Measurements from ENCODE around the gene DNAL4. TPM values are rescaled to one million over a fixed set of nuclear protein-coding genes. Genes with fewer than 3 reads are reported as not detected.

DNAL4 gene
- total RNA-seq, 1 experiment from 2014 or later = 14.4 TPM

DNA sequence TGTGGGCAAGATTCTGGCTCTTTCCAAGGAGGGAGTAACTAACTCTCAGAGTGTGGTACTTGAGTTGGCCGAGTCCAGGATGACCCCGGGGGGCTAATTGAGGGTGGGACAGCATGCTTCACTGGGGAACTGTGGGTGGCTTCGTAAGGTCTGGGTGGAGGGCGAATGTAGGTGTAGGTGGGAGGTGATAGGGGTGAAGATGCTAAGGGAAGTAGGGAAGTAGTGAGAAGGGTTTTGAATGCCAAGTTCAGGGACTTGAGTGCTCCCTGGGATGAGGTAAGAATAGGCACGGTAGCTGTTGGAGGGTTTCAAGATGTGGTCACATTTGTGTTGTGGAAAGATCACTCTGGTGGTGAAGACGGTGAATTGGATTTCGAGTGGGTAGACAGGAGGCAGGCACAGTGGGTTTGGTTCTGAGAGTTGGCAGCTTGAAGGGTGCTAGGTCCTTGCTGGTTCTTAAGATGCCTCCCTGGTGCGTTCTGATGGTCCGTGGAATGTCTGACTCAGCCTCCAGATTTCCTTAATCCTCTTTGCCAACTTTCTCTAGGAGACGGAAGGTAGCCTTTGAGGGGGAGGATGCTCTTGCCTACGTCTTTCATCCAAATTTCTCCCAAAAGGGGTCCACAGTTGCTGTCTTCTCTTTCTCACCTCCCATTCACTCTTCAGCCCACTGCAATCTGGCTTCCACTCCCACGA is 2.5 kb upstream of the DNAL4 start:
- in situ Hi-C loops (cut with HindIII; ENCODE audit: low pct_unique_long_range_greater_than_20kb, low sequenced_read_pairs) = no loop called here
- DNase-seq (ENCODE audit: low read depth, low spot score) = no peak

DNA sequence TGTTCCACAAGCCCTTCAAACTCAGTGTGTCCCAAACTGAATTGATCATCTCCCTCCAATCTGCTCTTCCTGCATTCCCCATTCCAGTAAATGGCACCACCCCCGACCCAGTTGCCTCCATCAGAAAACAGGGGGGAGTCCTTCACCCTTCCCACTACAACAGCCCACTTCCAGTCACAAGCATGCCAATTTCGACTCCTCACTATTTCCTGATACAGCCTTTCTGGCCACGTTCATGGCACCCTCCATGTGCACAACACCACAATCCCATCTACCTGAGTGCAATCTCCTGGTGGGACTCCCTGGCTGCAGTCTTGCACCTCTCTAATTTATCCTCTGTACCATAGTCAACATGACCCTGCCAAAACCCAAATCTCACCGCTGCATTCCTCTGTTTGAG is 1.6 kb upstream of the DNAL4 start:
- DNase-seq (ENCODE audit: low read depth, low spot score) = no peak
- in situ Hi-C loops (cut with HindIII; ENCODE audit: low pct_unique_long_range_greater_than_20kb, low sequenced_read_pairs) = no loop called here

DNA sequence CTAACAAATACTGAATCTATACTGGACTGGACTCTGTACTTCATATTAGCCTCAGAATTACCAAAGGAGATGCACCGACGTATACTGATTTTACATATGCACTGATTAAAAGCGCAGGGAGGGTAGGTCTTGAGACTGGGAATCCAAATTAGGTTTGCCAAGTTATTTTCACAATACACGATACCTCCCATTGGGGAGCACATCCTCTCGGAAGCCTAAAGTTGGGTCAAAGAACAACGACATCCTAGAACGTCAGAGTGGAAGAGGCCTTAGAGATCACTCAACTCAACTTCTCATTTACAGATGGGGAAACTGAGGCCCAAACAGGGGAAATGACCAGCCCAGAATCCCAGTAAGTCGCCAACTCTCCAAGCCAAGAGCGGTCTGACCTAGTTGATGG is 626 bp downstream of the DNAL4 start:
- no peak for DNase-seq (ENCODE audit: low read depth, low spot score)
- in situ Hi-C loops (cut with HindIII; ENCODE audit: low pct_unique_long_range_greater_than_20kb, low sequenced_read_pairs) = no loop called here

GRCh38 chr22:38792833-38793232 is 1.1 kb downstream of the DNAL4 start:
- in situ Hi-C loops (cut with HindIII; ENCODE audit: low pct_unique_long_range_greater_than_20kb, low sequenced_read_pairs) = no loop called here
- no peak for DNase-seq (ENCODE audit: low read depth, low spot score)

DNA sequence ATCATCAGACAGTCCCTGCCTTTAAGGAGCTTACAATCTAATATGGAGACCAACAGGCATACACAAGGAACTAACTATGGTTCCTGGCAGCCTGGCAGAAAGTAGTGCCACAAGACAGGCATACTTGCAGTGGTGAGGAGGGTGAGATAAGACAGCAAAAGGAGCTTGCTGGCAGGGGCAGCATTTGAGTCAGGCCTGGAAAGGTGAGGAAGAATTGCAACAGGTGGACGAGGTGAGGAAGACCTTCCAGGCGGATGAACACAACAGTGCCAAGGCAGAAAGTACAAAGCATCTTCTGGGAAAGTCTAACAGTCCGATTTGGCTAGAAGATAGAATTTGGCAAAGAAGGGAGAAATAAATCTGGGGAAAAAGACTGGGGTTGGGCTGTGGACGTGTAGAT is 4.3 kb downstream of the DNAL4 start:
- no peak for DNase-seq (ENCODE audit: low read depth, low spot score)
- in situ Hi-C loops (cut with HindIII; ENCODE audit: low pct_unique_long_range_greater_than_20kb, low sequenced_read_pairs) = no loop called here

DNA sequence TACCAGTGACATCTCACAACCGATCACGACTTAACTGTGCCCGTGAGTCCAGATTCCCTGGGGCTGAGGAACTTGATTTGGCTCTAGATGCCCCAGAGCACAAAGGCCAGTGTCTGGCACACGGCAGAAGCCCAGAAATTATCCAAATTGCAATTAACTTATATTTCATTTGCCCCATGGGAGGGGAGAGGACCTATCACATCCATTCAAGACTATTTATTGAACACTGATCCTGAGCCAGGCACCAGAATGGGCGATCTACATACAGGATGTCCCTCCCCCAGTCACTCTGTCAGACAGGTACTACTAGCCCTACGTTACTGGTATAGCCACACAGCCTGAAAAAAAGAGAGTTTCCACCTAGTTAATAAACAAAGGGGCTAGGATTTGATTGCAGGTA is 5.1 kb downstream of the DNAL4 start:
- in situ Hi-C loops (cut with HindIII; ENCODE audit: low pct_unique_long_range_greater_than_20kb, low sequenced_read_pairs) = no loop called here
- no peak for DNase-seq (ENCODE audit: low read depth, low spot score)

DNA sequence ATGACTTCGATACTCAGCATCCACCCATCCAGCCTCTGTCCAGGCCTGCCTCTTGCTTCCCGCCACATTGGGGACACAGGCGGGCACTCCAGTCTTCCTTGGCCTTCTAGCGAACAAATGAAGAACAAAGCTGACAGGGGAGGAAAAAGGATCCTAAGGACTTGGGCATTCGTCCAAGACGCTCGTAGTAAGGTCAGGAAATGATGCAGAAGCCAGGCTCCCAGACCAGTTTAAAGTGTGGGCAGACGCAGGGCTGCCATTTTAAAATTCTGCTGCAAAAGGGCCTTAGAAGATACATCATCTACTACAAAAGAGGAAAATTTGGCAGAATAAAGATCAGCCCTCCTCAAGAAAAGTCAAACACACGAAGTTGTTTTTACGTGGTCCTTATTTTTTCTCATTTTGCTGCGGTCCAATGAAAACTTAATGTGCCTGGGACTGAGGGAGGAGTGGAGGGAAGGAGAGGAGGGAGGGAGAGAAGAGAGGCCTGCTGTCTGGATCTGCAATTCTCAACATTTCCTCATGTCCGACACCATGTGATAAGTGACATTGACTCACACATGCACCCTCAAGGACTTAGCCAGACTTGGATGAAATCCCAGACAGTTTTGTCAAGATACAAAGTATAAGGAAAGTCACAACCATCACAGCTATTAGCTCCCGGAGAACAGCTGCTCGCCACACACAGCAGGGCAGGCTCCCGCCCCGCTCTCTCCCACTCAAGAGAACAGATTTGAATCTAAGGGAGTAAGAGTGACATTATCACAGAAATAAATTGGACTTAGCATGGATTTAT is 5.7 kb downstream of the DNAL4 start:
- in situ Hi-C loops (cut with HindIII; ENCODE audit: low pct_unique_long_range_greater_than_20kb, low sequenced_read_pairs) = no loop called here
- peak; percentile 89 for DNase-seq (ENCODE audit: low read depth, low spot score)

- DNase-seq (ENCODE audit: low read depth, low spot score) = peak; percentile 54
- in situ Hi-C loops (cut with HindIII; ENCODE audit: low pct_unique_long_range_greater_than_20kb, low sequenced_read_pairs) = no loop called here
These were observed 7.3 kb downstream of the DNAL4 start for GRCh38 chr22:38786631-38787030.

- no peak for DNase-seq (ENCODE audit: low read depth, low spot score)
- in situ Hi-C loops (cut with HindIII; ENCODE audit: low pct_unique_long_range_greater_than_20kb, low sequenced_read_pairs) = no loop called here
These were observed 9.1 kb downstream of the DNAL4 start for GRCh38 chr22:38784856-38785255.

DNA sequence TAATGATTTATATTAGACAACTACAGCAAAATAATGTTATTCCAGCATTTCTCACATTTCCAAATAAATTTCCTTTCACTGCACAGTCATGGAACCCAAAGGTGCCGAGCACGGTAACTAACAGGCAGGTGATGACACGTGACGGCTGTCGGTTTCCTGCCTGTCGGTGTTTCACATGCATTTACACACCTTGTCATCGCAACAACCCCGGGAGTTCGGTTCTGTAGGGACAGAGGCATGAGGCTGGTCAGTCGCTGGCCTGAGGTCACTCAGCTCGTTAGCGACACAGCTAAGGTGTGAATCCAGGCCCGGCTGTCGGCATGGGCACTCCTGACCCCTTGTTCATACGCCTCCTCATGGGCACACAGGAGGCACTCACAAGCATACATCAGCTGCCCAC is 9.9 kb downstream of the DNAL4 start:
- DNase-seq (ENCODE audit: low read depth, low spot score) = no peak
- in situ Hi-C loops (cut with HindIII; ENCODE audit: low pct_unique_long_range_greater_than_20kb, low sequenced_read_pairs) = no loop called here

DNA sequence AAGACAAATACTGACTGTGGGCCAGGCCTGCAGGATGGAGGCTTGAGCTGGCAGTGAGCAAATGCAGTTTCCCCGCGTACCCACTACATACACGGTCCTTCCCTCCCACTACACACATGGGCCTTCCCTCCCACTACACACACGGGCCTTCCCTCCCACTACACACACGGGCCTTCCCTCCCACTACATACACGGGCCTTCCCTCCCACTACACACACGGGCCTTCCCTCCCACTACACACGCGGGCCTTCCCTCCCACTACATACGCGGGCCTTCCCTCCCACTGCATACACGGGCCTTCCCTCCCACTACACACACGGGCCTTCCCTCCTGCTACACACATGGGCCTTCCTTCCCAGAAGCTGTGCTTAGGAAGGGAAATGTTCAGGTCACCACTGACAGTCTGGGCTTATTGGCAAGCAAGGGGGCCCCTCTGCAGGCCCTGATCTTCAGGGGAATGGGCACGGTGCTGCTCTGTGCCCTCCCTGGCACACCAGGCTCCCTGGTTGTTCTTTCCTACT is 10.8 kb downstream of the DNAL4 start:
- DNase-seq (ENCODE audit: low read depth, low spot score) = no peak
- in situ Hi-C loops (cut with HindIII; ENCODE audit: low pct_unique_long_range_greater_than_20kb, low sequenced_read_pairs) = no loop called here

DNA sequence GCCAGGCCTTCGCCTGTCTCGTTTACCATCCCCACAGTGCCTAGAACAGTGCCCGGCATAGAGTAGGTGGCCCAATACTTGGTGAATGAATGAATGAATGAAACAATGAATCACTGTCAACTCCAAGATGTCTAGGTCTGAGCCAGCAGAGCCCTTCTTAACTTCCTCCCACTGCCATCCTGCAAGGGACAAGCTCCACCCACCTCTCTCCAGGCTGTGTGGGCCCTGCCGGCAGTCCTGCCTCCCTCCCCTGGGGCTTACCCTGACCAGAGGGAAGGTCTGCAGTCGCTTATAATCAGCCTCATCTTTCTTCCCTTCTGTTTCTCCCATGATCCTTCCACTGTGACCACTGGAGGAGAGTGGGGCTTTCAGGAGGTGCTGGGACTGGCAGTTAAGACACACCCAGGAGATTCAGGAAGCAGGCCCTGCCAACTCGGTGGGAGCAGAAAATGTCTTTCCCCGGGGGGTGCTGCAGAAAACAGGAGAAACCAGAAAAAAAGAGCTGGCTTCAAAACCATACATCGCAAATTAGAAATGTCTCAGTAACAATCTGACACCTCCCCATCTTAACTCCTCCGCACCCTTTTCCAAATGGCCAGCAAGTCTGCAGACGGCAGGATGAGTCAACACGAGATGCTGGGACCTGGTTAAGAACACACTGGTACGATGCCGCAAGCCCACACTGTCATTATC is 11.4 kb downstream of the DNAL4 start:
- no peak for DNase-seq (ENCODE audit: low read depth, low spot score)
- in situ Hi-C loops (cut with HindIII; ENCODE audit: low pct_unique_long_range_greater_than_20kb, low sequenced_read_pairs) = no loop called here

DNA sequence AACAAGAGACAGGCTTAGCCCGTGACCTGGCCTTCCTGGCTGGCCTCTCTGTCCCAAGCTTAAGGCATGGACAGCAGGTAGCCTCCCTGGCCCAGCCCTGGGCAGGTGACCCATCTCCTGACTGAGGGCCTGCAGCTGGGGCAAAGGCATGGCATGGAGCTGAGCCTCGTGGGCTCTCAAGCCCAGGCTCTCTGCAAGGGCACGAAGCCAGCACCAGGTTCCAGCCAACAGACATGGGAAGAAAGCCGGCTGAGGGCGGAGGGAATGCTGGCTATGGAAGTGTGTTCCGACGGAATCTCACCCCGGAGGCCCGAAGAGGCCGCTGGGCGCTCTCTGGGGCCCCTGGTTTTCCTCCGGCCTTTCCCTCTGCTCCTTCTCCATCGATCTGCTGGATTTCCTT is 12.9 kb downstream of the DNAL4 start:
- in situ Hi-C loops (cut with HindIII; ENCODE audit: low pct_unique_long_range_greater_than_20kb, low sequenced_read_pairs) = no loop called here
- no peak for DNase-seq (ENCODE audit: low read depth, low spot score)

DNA sequence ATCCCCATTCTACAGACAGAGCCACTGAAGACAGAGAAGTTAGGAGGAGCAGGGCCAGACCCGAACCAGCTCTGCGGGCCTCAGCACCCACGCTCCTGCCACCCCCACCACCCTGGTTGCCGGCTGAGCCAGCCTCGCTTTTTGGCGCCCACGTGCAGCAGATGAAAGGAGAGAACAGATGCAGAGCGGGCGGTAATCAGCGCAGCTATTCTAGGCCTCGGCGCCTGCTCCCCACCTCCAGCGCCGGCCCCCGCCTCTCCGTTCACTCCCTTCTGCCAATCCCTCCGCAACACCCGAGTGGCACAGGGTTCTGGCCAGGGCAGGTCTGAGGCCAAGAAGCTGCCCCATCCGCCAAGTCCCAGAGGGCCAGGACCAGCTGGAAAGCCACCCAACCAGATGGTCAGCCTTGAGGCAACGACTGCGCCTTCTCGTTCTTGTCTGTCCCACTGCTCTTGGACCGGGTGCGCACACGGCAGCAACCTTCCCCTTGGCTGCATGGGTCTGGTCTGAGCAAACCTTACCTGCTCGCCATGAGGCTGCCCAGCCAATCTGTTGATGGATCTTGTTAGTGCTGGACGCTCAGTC is 16.8 kb downstream of the DNAL4 start:
- DNase-seq (ENCODE audit: low read depth, low spot score) = no peak
- in situ Hi-C loops (cut with HindIII; ENCODE audit: low pct_unique_long_range_greater_than_20kb, low sequenced_read_pairs) = no loop called here

GRCh38 chr22:38776086-38776485 is 17.9 kb downstream of the DNAL4 start:
- no peak for DNase-seq (ENCODE audit: low read depth, low spot score)
- in situ Hi-C loops (cut with HindIII; ENCODE audit: low pct_unique_long_range_greater_than_20kb, low sequenced_read_pairs) = no loop called here

DNA sequence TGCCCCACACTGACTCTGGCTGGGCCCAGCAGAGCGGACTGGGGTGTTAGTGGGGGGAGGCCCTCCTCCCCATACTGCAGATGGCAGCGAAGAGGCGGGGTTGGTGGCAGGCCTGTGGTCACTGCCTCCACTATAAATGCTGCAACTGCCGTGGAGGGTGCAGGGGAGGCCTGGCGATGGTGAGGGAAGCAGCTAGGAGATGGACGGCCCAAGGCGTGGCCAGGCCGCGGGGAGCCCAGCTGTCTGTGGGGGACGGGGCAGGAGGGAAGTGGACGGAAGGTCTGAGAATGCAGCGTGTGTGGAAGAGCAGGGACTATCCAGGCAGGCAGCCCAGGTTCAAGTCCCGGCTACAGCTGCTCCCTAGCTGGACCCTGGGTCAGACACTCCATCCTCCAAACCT is 18.3 kb downstream of the DNAL4 start:
- in situ Hi-C loops (cut with HindIII; ENCODE audit: low pct_unique_long_range_greater_than_20kb, low sequenced_read_pairs) = no loop called here
- DNase-seq (ENCODE audit: low read depth, low spot score) = no peak

DNA sequence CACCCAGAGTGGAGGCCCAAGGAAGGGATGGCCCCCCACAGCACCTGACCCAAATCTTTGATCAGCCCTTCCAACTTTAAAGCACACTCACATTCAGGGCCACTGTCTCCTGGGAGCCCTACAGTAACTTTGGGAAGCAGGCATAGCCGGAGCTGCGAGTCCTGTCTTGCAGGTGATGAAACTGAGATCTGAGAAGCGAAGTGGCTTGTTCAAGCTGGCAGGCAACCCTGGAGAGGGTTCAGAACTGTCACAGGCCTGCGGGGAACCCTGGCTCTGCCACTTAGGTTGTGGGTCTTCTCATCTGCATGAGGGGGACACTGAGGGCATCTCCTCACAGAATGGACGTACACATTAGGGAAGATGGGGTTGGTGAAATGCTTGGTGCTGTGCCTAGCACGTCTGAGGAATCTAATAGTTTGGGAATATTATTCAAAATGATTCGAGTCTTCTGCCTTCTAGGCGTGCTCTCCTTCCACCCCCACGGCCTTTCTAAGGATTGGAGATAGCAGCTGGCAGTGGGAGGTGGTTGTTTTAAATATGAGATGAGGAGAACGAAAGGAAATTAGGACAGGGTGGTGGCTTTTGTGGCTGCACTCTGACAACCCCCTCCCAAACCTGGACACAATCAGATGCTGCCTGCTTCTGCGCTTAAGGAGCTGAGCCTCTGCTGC is 19.3 kb downstream of the DNAL4 start:
- in situ Hi-C loops (cut with HindIII; ENCODE audit: low pct_unique_long_range_greater_than_20kb, low sequenced_read_pairs) = no loop called here
- DNase-seq (ENCODE audit: low read depth, low spot score) = no peak

All from SK-MEL-5 (cell line).